Neural cell (in vitro differentiated cells): ENCODE data around the gene N4BP2L1. TPM values are rescaled to one million over a fixed set of nuclear protein-coding genes. Genes with fewer than 3 reads are reported as not detected.

Experiments used
- H2AFZ ChIP-seq: fragments of 200-600, 300-800 bp; sonication (generic), shearing (Covaris generic); 2 replicates; pipeline ENCODE4 v1.6.0; 2014; ENCODE audit warnings: low read depth, mild to moderate bottlenecking, antibody characterized with exemption, low read length, moderate library complexity
- H3F3A ChIP-seq: fragments of 200-600 bp; shearing (Covaris generic); 2 replicates; pipeline ENCODE4 v1.6.1; 2016; ENCODE audit warnings: mild to moderate bottlenecking, moderate library complexity, mixed read lengths, antibody characterized with exemption, low read length; ENCODE audit not compliant: insufficient read depth, poor library complexity, severe bottlenecking
- H3K27ac ChIP-seq: fragments of 200-600, 300-800 bp; sonication (generic), shearing (Covaris generic); 2 replicates; pipeline ENCODE4 v1.5.1; 2014; ENCODE audit warnings: mild to moderate bottlenecking, low read length, moderate library complexity
- H3K27me3 ChIP-seq: fragments of 300-800, 200-600 bp; sonication (generic), shearing (Covaris generic); 2 replicates; pipeline ENCODE4 v1.6.0; 2014; ENCODE audit warnings: mild to moderate bottlenecking, low read depth, low read length, moderate library complexity; ENCODE audit not compliant: insufficient read depth
- H3K36me3 ChIP-seq: fragments of 300-800, 200-600 bp; sonication (generic), shearing (Covaris generic); 2 replicates; pipeline ENCODE4 v1.5.1; 2014; ENCODE audit warnings: mild to moderate bottlenecking, antibody characterized with exemption, low read length, moderate library complexity; ENCODE audit not compliant: insufficient read depth
- H3K4me2 ChIP-seq: fragments of 300-800, 200-600 bp; sonication (generic), shearing (Covaris generic); 2 replicates; pipeline ENCODE4 v1.6.0; 2014; ENCODE audit warnings: mild to moderate bottlenecking, low read length
- H3K4me3 ChIP-seq: fragments of 300-800, 200-600 bp; sonication (generic), shearing (Covaris generic); 2 replicates; pipeline ENCODE4 v1.5.1; 2014; ENCODE audit warnings: mild to moderate bottlenecking, low read length, moderate library complexity
- H3K79me2 ChIP-seq: fragments of 200-600 bp; shearing (Covaris generic); replicated peaks from 2 replicates; pipeline ENCODE4 v1.6.0; 2014; ENCODE audit warnings: mild to moderate bottlenecking, low read length, moderate library complexity; ENCODE audit not compliant: insufficient read depth
- H3K9ac ChIP-seq: fragments of 300-800, 200-600 bp; sonication (generic), shearing (Covaris generic); 2 replicates; pipeline ENCODE4 v1.6.1; 2016; ENCODE audit warnings: mild to moderate bottlenecking, low read length, mixed read lengths
- H3K9me2 ChIP-seq: fragments of 200-600 bp; shearing (Covaris generic); 2 replicates; pipeline ENCODE4 v1.6.1; 2016; ENCODE audit warnings: mild to moderate bottlenecking, low read length, mixed read lengths; ENCODE audit not compliant: insufficient read depth
- H3K9me3 ChIP-seq: fragments of 200-600, 300-800 bp; sonication (generic), shearing (Covaris generic); 2 replicates; pipeline ENCODE4 v1.6.1; 2016; ENCODE audit warnings: mild to moderate bottlenecking, mixed run types, low read length, moderate library complexity, mixed read lengths
- H4K20me1 ChIP-seq: fragments of 200-600 bp; shearing (Covaris generic); 2 replicates; pipeline ENCODE4 v1.6.1; 2016; ENCODE audit warnings: mild to moderate bottlenecking, mixed run types; ENCODE audit not compliant: insufficient read depth
- CTCF ChIP-seq: fragments of 450-650 bp; IDR thresholded peaks from 2 replicates; pipeline ENCODE4 v1.5.1; 2014; ENCODE audit warnings: antibody characterized with exemption, mild to moderate bottlenecking, moderate library complexity; ENCODE audit not compliant: poor library complexity, severe bottlenecking
- EP300 ChIP-seq: fragments of 450-650 bp; conservative IDR thresholded peaks from 2 replicates; pipeline ENCODE4 v1.6.1; 2014; ENCODE audit warnings: antibody characterized with exemption, mild to moderate bottlenecking, moderate library complexity; ENCODE audit not compliant: poor library complexity, severe bottlenecking
- EZH2 ChIP-seq: fragments of 200-600, 300-800 bp; shearing (Covaris generic), sonication (generic); IDR thresholded peaks from 2 replicates; pipeline ENCODE4 v1.6.1; 2014; ENCODE audit warnings: antibody characterized with exemption, low read length, borderline replicate concordance, mild to moderate bottlenecking; ENCODE audit not compliant: insufficient read depth, poor library complexity, severe bottlenecking
- MXI1 ChIP-seq: fragments of 450-650 bp; conservative IDR thresholded peaks from 2 replicates; pipeline ENCODE4 v1.6.1; 2014; ENCODE audit warnings: antibody characterized with exemption, mild to moderate bottlenecking; ENCODE audit not compliant: poor library complexity, severe bottlenecking
- POLR2AphosphoS5 ChIP-seq: IDR thresholded peaks from 2 replicates; pipeline ENCODE4 v1.6.1; 2012
- RAD21 ChIP-seq: fragments of 450-650 bp; conservative IDR thresholded peaks from 2 replicates; pipeline ENCODE4 v1.6.1; 2014; ENCODE audit warnings: antibody characterized with exemption, mild to moderate bottlenecking, moderate library complexity
- REST ChIP-seq: IDR thresholded peaks from 2 replicates; pipeline ENCODE4 v1.6.1; 2012; ENCODE audit warnings: borderline replicate concordance
- SMC3 ChIP-seq: fragments of 450-650 bp; conservative IDR thresholded peaks from 2 replicates; pipeline ENCODE4 v1.6.1; 2014; ENCODE audit warnings: antibody characterized with exemption, mild to moderate bottlenecking, moderate library complexity; ENCODE audit not compliant: poor library complexity
- TAF1 ChIP-seq: IDR thresholded peaks from 2 replicates; pipeline ENCODE4 v1.6.1; 2012; ENCODE audit warnings: low read depth
- polyA plus RNA-seq: library from polyadenylated mRNA; depleted of rRNA; stranded (reverse); fragments of >200 nt; gene quantifications from 2 replicates; pipeline ENCODE4 v1.2.3, GENCODE V29; 2014

Gene N4BP2L1
- polyA plus RNA-seq, 1 donor from 2014 or later, result 6.1 TPM

- H3K36me3 ChIP-seq, result no peaks in the 10 kb centered on the region
- no peaks in the 10 kb centered on the region for H4K20me1 ChIP-seq
- no peaks in the 10 kb centered on the region for H3K9me3 ChIP-seq
- no peaks in the 10 kb centered on the region for H3K9me2 ChIP-seq
- peaks cover 7% of the 10 kb centered on the region for H3K27me3 ChIP-seq
- no peaks in the 10 kb centered on the region for H3K79me2 ChIP-seq
- H3K4me2 ChIP-seq, result no peak overlapping the region
- no peaks in the 10 kb centered on the region for H3F3A ChIP-seq
- H2AFZ ChIP-seq, result no peak overlapping the region
- H3K27ac ChIP-seq, result no peak overlapping the region
- H3K4me3 ChIP-seq, result no peak overlapping the region
- no peak for TF ChIP-seq CTCF
- TF ChIP-seq REST, result no peak
- no peak for TF ChIP-seq RAD21
- TF ChIP-seq TAF1, result no peak
- no peak for TF ChIP-seq SMC3
- no peak for TF ChIP-seq POLR2AphosphoS5
- no peak overlapping the region for H3K9ac ChIP-seq
Observed at GRCh38 chr13:32414580-32414979, 13.3 kb downstream of the N4BP2L1 start.

GRCh38 chr13:32413284-32413683 lies 14.6 kb downstream of the N4BP2L1 start:
- Histone ChIP-seq H3K36me3 (no peaks in the 10 kb centered on the region), H3K4me3 (no peak overlapping the region), H3K9me3 (no peaks in the 10 kb centered on the region), H2AFZ (no peak overlapping the region), H3K9ac (no peak overlapping the region), H3F3A (no peaks in the 10 kb centered on the region), H4K20me1 (no peaks in the 10 kb centered on the region), H3K79me2 (no peaks in the 10 kb centered on the region), H3K27ac (no peak overlapping the region), H3K9me2 (no peaks in the 10 kb centered on the region), H3K27me3 (peaks cover 7% of the 10 kb centered on the region), H3K4me2 (no peak overlapping the region)
- TF ChIP-seq EP300 (no peak), TAF1 (no peak), MXI1 (no peak), CTCF (no peak), EZH2 (no peak), REST (no peak), POLR2AphosphoS5 (no peak), SMC3 (no peak), RAD21 (no peak)
